ENCODE results near the gene CIC.

DNA sequence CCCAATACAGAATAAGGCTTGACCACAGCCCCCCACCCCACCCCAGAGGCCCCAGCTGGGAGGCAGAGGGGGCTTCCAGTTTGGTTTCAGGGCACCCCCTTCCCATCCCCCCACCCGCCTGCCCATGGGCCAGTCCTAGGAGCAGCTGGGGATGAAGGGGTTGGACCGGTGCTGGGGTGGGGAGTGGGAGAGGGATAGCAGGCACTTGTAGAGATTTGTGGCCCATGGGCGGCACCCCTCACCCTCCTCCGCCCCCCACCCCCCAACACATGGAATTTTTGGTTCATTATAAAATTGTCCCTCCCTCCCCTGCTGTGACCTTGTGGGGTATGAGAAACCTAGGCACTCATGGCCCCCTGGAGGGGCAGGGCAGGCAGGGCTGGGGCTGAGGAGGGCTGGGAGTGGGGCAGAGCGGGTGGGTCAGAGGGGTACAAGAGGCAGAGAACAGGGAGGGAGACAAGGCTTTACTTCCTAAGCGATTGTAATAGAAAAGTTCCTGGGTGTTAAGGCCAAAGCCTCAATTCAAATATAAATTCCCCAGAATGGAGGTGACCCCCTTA, 21.3 kb upstream of the CIC start:
- no peak for TF ChIP-seq POLR2A (IDR thresholded peaks at IDR 0.05)
- TF ChIP-seq, protein P1, sequence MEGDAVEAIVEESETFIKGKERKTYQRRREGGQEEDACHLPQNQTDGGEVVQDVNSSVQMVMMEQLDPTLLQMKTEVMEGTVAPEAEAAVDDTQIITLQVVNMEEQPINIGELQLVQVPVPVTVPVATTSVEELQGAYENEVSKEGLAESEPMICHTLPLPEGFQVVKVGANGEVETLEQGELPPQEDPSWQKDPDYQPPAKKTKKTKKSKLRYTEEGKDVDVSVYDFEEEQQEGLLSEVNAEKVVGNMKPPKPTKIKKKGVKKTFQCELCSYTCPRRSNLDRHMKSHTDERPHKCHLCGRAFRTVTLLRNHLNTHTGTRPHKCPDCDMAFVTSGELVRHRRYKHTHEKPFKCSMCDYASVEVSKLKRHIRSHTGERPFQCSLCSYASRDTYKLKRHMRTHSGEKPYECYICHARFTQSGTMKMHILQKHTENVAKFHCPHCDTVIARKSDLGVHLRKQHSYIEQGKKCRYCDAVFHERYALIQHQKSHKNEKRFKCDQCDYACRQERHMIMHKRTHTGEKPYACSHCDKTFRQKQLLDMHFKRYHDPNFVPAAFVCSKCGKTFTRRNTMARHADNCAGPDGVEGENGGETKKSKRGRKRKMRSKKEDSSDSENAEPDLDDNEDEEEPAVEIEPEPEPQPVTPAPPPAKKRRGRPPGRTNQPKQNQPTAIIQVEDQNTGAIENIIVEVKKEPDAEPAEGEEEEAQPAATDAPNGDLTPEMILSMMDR (IDR thresholded peaks at IDR 0.05) = no peak
- no peak for TF ChIP-seq POLR2AphosphoS5 (IDR thresholded peaks at IDR 0.05)
